NCI-H2196 (cell line): ENCODE results near the gene PLAU.
A peak's percentile ranks its signal among the peaks of the same experiment; 100 is the strongest.
"Not testable (repeated sequence)": the region's sequence is repeated elsewhere in the genome, so short reads cannot be mapped to it uniquely, and the experiment has no call there.

ENCODE experiments used
- DNase-seq: peaks from one replicate; lab custom pipeline; 2025; ENCODE audit not compliant: unreplicated experiment; lab: John Stamatoyannopoulos, UW

Gene PLAU

DNA sequence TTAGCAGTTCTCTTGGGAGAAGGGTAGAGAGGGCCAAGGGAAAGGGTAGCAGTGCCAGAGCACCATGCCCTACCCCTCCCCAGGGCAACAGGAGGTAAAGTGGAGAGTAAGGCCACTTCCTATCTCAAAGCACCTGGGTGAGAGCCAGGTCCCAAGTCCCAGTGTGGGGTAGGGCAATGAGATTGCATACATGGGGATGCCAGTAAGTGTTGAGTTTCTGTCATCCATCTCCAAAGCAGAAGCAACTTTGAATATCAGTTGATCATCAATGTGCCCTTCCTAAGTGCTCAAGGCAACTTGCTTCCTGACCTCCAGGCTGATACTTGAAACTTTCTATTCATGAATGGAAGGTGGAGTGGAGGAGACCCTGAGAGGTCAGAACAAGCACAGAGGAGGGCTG lies 34.4 kb upstream of the PLAU start:
- no peak for DNase-seq

DNA sequence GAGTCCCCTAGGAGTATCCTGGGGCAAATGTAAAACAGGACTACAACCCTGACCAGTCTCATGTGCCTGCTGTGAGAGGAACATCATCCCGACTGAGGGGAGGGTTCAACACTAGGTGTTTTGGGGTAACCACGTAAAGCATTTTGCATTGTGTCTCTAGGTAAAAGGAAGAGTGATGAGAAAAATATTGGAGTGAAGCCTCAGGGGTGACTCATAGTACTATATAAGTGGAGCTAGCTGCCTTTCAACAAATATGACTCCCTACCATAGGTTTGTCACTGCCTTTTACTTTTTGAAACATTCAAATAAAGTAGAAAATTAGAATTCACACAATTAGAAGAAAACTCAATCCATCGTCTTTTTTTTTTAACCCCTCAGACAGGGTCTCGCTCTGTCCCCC lies 34.0 kb upstream of the PLAU start:
- DNase-seq = no peak

DNA sequence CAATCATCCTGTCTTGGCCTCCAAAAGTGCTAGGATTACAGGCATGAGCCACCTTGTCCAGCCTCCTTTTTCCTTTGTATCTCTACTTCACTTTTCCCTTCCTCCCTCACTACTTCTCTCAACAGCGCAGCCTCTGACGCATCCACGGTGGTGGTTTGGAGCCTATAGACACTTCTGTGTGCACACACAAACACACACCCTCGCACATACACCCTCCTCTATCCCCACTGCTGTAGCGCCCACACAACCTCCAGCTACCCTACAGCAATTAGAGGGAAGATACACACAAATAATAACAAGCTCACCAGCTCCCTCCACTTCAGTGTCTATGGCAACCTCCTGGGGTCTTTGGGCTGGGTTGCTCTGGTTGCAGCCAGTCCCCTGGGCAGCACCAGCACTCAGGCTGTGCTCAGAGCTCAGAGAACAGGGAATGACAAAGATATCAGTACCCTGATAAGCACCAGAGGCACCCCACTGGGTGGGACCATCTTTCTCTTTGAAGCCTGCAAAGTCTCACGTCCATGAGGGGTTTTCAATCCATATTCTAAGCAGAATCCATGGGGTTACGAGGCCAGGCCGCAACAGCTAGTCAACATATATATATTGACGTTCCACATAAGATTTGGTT lies 33.3 kb upstream of the PLAU start:
- DNase-seq = no peak

DNA sequence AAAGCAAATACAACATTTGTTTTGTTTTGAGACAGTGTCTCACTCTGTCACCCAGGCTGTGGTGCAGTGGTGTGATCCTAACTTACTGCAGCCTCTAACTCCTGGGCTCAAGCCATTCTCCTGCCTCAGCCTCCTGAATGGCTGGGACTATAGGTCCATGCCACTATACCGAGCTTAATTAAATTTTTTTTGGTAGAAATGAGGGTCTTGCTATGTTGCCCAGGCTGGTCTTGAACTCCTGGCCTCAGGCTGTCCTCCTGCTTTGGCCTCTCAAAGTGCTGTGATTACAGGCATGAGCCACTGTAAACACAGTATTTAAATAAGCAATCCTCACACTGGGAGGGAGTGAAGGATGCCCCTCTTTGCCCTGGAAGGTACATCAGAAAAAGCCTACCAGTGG lies 32.6 kb upstream of the PLAU start:
- DNase-seq = no peak

DNA sequence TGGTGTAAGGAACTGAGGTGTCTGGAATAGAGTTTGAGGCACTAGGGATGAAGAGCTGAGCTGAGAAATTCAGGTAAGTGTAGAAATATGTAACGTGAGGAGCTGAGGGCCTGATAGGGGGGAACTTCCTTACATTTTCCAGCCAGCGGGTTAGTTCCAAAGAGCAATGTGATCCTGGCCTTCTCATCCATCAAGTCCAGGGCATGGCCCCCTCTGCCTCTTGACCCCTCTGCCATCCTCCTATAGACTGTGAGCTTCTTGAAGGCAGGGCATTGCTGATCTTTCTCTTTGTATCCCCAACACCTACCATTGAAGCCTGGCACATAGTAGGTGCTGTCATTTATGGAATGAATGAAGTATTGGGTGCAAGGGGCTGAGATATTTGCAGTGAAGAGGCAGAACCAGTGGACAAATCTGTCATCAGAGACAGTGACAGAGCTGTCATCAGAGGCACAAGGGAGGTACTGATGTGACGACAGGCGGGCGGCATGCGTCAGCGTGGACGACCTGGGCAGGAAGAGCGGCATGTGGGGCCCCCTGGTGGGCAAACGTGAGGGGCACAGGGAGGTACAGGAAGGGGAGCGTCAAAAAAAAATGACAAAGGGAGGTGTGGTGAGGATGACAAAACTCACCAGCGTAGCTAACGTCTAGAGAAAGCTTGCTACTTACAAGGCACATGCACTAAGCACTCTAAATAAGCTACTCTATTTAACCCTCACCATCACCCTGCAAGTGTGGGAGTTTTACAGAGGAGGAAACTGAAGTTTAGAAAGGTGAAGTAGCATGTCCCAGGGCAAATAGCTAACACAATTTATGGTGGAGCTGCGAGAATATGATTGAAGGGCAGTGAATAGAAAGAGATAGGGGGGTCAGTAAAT lies 31.4 kb upstream of the PLAU start:
- peak; percentile 31 for DNase-seq

DNA sequence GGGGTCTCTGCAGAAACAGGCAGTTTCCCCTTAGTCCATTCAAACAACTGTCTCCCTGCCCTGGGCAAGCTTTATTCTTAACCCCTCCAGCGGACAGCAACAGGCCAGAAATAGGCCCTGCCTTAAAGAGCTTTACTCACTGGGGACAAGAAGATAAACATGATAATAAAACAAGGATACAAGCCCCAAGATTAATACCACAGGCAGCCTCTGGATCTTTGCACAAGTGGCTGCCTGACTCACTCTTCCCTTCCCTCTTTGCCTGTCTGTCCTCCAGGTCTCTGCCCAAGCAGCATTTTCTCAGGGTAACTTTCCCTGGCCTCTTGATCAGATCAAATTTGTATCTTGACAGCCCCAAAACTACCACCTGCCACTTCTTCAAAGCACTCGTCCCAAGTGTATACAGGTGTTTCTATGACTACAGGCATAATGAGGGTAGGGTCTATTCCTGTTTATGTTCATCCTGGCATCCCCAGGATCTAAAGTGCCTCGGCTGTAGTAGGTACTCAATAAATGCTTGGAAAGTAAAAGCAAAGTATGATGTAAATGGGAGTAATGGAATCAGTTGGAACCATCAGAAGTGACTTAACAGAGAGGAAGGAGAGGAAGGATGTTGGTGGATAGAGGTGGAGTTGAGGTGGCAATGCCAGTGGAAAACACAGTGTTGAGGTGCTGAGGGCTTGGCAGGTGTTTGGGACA lies 29.6 kb upstream of the PLAU start:
- no peak for DNase-seq

DNA sequence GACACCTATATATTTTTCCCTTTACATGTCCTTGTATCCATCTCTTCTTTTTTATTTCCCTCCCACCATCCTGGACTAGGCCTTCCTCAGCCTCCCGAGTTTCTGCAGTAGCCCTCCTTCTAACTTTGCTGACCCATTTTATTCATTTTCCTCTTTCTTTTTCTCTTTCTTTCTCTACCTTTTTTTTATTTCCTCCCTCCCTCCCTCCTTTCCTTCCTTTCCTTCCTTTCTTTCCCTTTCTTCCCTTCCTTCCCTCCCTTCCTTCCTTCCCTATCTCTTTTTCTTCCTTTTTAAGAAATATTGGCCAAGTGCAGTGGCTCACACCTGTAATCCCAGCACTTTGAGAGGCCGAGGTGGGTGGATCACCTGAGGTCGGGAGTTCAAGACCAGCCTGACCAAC lies 26.9 kb upstream of the PLAU start:
- DNase-seq = no peak

DNA sequence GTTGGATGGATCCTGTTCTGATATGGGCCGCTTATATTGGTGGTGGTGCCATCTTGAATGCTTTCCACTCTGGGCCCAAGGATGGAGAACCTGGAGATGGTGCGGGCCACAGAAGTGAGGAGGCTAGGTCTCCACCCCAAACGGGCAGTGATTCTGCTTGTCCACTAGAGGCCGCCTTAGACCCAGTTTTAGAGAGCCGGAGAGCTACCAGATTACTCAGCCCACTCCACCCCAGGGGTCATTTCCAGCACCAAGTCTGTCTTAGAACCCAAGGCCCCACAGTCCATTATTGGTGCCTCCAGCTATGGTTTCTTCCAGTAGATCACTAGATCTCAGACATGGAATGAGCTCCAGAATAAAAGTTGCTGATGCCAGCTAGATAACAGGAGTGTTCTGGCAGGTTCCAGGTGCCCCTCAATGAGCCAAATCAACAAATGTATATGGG lies 24.8 kb upstream of the PLAU start:
- peak; percentile 74 for DNase-seq

DNA sequence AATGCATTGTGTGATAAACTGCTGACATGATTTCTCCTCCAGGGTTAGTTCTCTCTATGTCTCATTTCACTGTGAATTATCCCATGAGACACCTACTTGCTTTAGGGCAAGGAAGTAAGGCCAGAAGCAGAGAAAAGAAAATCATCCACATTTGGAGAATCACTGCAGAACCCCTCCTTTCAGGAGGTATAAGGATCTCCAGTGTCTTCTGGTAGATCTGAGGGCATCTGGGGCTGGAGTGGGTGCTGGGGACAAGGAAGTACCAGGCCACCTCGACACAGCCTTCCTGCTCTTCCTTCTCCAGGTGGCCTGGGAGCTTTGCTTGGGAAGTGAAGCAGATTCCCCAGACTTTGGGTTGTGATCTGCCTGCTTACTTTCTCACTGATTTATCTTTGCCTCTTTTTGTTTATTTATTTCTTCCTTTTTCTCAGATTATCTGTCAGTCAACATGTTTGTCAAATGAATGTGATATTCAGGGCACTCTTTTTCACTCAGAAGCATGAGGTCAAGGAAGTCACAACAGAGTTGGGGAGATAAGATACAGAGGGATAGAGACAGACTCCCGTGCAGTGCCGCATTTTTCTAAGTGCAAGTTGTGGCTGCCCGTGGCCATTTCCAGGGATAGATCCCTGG lies 24.2 kb upstream of the PLAU start:
- no peak for DNase-seq

DNA sequence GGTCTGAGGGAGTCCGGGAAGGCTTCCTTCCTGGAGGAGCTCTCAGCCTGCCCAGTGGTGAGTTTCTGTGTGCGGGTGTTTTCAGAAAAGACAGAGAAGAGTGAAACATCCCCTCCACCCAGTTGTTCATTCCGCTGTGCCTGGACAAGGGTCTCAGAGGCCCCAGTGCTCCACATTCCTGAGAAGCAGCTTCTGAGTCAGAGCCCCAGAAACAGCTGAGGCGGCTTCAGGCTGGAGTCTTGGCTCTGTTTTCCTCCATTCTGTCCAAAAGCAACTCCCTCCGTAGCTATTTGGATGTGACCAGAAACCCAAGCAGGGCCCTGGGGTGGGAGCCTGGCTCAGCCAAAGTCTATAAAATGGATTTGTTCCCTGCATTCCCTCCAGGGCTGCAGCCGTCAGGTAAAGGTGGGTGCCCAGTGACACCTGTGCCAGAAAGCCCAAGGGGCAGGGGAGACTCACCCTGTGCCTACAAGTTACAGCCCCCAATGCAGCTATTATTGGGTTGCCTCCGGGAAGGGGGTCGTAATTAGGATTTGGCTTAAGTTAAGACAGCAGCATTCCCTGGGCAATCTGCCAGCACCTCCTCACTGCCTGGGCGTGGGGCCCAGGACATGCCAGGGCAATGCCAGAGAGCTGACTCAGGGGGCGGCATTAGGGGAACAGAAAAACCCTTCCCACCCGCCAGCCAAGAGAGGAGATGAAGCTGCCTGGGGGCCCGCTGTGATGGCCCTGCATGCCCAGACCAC lies 23.5 kb upstream of the PLAU start:
- peak; percentile 70 for DNase-seq

DNA sequence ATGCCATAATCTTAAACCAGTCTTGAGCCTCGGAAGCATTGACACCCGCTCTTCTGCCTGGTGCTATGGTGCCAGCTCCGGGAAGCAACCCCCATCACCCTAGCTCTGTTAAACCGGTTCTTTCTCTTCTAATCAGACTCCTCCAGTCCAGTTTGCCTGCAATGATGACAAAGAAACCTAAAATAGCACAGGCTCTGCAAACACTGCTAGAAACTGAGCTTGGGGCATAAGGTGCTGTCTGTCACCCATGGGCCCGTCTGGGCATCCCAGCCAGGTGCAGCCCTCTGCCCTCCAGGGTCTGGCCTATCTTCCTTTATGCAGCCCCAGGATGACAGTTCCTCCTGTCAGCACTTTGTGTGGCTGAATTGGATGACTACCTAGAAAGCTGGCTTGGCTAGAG lies 22.4 kb upstream of the PLAU start:
- peak; percentile 22 for DNase-seq

DNA sequence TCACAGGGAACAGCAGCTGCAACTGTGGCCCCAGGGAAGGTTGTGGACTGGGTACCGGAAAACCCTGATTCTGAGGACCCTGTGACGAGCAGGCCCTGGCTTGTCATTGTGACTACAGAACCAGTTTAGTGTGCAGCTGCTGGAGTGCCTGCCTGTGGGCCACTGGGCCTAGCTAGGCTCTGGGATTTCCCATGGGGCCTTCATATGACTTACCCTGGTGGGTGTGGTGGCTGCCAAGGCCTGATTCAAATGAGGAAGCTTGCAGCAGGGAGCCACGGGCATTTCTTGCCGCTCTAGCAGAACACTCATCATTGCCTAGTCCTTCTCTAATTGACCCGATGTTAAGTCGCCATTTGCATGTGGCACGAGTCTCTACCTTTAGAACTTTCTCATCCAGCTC lies 21.9 kb upstream of the PLAU start:
- no peak for DNase-seq

DNA sequence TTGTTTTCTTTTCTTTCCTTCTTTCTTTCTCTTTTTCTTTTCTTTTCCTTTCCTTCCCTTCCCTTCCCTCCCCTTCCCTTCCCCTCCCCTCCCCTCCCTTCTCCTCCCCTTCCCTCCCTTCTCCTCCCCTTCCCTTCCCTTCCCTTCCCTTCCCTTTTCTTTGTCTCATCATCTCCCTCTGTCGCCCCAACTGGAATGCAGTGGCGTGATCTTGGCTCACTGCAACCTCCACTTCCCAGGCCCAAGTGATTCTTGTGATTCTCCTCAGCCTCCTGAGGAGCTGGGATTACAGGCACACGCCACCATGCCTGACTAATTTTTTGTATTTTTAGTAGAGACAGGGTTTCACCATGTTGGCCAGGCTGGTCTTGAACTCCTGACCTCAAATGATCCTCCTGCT lies 21.5 kb upstream of the PLAU start:
- not testable (repeated sequence) for DNase-seq

DNA sequence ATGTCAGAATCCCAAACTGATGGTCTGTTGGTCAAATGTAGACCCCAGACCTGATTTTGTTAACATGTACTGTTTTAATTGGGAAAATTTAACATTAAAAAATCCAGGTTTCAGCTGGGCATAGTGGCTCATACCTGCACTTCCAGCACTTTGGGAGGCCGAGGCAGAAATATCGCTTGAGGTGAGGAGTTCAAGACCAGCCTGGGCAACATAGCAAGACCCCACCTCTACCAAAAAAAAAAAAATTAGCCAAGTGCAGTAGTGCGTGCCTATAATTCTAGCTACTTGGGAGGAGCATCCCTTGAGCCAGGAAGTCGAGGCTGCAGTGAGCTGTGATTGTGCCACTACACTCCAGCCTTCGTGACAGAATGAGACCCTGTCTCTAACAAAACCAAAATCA lies 20.7 kb upstream of the PLAU start:
- no peak for DNase-seq

DNA sequence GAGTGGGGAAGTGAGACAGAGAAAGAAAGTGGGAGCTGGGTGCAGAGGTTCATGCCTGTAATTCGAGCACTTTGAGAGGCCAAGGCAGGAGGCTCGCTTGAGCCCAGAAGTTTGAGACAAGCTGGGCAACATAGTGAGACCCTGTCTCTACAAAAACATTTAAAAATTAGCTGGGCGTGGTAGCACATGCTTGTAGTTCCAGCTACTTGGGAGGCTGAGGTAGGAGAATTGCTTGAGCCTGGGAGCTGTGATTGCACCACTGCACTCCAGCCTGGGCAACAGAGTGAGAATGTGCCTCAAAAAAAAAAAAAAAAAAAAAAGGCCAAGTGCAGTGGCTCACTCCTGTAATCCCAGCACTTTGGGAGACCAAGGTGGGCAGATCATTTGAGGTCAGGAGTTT lies 20.1 kb upstream of the PLAU start:
- not testable (repeated sequence) for DNase-seq

DNA sequence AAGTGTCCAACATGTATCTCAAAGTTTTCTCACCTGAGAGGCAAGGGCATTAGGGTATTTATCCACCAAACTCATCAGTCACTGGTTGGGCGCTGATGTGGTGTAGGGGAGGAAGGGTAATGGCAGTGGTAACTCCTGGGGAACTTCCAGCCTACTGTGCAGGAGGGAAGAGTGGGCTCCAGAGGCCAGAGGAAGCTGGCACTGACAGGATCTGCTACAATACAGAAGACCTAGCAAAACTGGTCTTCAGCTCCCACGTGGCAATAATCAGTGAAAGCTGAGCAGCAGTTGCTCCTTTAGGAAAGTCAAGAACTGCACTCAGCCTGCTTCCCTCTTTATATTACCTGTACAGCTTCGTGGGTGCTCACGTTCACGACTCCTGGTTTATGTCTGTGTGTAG lies 19.4 kb upstream of the PLAU start:
- DNase-seq = no peak

DNA sequence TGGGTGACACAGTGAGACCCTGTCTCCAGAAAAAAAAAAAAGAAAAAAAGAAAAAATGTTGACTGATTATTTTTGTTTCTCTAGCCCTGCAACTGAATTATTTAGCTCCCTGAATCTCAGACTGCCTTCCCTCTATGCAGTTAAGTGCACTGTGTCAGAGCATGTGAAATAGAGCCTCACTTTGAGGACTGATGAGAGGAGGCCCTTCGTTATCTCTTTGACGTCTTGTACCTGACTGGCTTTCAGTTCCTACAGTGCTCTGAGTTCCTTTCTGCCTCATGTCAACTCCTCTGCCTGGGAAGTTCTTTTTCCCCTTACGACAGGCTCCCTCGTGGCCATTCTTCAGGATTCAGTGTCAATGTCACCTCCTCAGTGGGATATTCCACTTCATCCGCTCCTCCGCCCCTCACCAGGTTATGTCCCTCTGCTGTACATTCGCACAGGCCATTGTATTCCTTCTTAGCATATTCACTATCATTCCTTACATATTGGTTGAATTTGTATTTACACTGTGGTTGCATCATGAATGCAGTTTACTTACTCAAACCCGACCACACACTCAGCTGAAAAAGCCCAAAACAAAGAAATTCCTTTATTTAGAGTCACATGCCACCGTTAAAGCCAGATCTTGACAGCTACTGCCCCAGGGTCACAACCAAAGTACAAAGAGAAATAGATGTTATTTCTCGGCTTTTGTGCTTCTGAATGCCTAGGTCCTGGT lies 18.5 kb upstream of the PLAU start:
- no peak for DNase-seq

DNA sequence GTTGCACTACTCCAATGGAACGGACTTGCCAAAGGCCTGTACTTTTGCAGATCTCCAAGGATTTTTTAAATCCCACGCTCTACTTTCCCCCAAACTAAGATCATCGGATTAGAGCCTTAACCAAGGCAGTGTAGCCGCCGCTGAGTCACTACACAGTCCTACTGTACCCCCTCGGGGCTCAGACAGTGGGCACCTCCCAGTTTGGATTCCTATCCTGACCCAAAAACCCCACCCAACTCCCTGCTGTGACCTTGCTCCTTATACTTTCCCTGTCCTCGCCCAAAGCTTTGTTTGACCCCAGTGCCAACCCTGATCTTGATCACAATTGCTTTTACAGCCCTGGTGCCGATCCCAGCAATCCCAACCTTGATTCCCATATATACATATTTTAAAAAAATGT lies 17.5 kb upstream of the PLAU start:
- DNase-seq = no peak

DNA sequence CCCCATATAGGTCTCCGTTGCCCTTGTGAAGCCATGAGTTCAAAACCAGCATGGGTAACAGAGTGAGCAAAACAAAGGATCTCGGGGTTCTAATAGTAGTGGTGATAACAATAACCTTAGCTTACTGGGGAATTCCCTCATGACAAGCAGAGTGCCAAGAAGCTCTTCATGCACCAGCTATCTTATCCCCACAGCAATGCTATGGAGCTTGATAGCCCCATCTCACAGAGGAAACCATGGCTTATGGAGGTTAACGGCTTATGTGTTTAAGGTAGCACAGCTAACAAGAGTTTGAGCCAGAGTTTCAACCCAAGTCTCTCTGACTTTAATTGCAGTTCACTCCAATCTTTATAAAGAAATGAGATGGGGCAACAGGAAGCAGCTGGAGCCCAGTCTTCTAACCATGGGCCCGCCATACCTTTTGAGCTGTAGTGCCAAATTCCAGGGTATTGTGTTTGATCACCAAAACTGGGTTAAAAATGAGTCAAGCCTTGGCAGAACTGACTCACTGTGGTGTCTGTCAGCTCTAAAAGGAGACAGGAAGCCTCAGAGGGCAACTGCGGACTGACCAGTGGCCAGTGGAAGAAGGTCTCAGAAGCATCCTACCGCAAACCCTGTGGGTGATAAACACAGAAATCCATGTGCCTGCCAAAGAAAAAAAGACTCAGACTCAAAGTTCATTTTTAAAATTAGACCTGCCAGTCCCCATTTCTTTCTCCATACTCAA lies 16.5 kb upstream of the PLAU start:
- no peak for DNase-seq

DNA sequence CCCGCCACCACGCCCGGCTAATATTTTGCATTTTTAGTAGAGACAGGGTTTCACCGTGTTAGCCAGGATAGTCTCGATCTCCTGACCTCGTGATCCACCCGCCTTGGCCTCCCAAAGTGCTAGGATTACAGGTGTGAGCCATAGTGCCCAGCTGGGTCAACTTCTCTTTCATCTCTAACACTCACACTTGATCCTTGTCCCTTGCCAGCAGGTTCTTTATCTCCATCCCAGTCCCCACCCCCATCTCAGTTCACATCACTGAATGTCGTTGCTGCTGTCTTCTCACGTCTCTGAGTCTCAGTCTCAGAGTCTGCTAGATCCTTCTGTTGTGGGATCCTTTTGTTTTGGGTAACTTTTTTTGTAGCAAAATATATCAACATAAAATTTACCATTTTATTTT lies 15.6 kb upstream of the PLAU start:
- DNase-seq = not testable (repeated sequence)
